ENCODE data around the gene ZNF474. TPM values are rescaled to one million over a fixed set of nuclear protein-coding genes. Genes with fewer than 3 reads are reported as not detected.

ZNF474 gene
- total and polyA plus RNA-seq, 2 of the 4 experiments (the other 2 are of a cell fraction), result 0.24 to 0.54 TPM

DNA sequence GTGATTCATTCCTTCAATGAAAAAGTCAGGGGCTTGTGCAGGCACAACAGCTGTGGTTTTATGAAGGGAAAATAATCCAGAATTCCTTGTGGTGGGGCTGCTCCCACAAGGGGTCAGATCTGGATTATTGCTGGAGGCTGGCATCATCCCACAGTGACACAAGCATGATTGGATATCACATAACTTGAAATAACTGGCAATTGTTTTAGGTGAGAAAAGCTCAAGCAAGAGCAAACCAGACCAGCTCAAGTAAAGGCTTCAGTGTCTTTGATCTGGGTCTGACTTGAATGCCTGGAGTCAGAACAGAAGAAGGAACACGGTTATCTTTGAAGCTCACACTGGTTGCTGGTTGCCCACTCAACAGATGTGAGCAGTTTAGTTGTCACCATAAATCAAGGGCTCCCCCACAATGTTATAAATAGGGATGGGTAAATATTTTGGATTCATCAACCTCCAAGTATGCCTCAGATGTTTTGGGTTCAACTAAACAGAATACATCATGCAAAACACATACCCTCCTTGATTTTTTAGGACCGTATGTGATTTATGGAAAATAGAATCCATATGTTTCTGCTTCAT lies 3.1 kb upstream of the ZNF474 start (continued):
- TF ChIP-seq MXI1 (IDR thresholded peaks at IDR 0.05; ENCODE audit: borderline replicate concordance, low read depth, low read length), result no peak

DNA sequence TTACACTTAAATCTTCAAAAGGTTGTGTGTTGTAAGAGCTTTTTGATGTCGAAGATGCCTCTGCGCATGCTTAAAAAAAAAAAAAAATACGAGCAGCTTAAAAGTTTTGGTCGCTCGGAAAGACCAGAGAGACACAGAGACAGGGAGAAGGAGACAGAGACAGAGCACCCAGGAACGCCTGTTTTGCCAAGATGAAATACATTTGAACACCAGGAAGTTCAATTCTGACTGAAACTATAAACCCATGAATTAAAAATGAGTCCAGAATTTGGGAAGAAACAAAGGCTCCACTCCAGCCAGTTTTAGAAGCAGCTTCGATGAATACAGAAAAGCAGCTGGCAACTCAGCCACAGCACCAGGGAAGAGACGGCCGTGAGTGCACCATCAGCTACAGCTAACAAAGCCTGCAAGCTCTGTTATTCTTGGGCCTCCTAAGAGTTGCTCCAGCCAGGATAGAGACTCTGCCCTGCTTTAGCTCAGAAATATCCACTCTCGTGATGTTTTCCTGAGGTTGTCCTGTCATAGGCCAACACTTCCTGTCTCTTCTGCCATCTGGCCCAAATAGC lies 2.5 kb upstream of the ZNF474 start:
- Histone ChIP-seq H2BK5ac (ENCODE audit: low read depth, low read length, poor library complexity, severe bottlenecking) (peak overlapping the region; percentile 75), H3K36me3 (ENCODE audit: control insufficient read depth, insufficient read depth, low read length) (no peaks in the 10 kb centered on the region), H3K79me1 (ENCODE audit: low read depth in 1 of 2, low read length in 2 of 2) (no peaks in the 10 kb centered on the region), H3K9me3 (ENCODE audit: control insufficient read depth, insufficient read depth, low read length) (no peaks in the 10 kb centered on the region), H3K9me1 (ENCODE audit: insufficient read depth, low read length) (0 out of 2 replicates have a peak, but pooled peaks cover 3% of the 10 kb centered on the region), H4K20me1 (ENCODE audit: insufficient read depth, low read length) (no peaks in the 10 kb centered on the region), H4K5ac (ENCODE audit: low read depth, low read length) (peak overlapping the region; percentile 66), H3K27ac (ENCODE audit: insufficient read depth, low read length) (peak overlapping the region; percentile 81), H2BK15ac (ENCODE audit: low read depth, low read length) (peak overlapping the region; percentile 1; the same call in 1 of the 3 replicates), H3K4me2 (ENCODE audit: low read depth, low read length) (peak overlapping the region; percentile 74), H2AK9ac (replicated peaks; ENCODE audit: low read depth, low read length, poor library complexity) (no peak overlapping the region), H3K56ac (ENCODE audit: extremely low read depth, insufficient read depth, low read length) (peak overlapping the region; percentile 60; the same call in 1 of the 2 replicates), H3K4me1 (ENCODE audit: control insufficient read depth, insufficient read depth, low read length) (peaks cover 17% of the 10 kb centered on the region), H4K8ac (ENCODE audit: low read depth in 2 of 2, low read length in 2 of 2) (peak overlapping the region; percentile 15 to 84; a peak in 3 of 4 replicates), H3K4me3 (ENCODE audit: insufficient read depth, low read depth, low read length) (peak overlapping the region; percentile 12; the same call in 1 of the 2 replicates), H3K23ac (ENCODE audit: low read depth, low read length) (peak overlapping the region; percentile 47; the same call in 1 of the 2 replicates), H2BK20ac (ENCODE audit: low read depth, low read length) (peak overlapping the region; percentile 47), H3K18ac (ENCODE audit: low read depth, low read length) (peak overlapping the region; percentile 48), H3K14ac (replicated peaks; ENCODE audit: low read depth, low read length) (peak overlapping the region; percentile 51), H2AK5ac (ENCODE audit: low read depth, low read length) (peak overlapping the region; percentile 32; the same call in 1 of the 2 replicates), H4K91ac (ENCODE audit: insufficient read depth, low read depth, low read length) (peak overlapping the region; percentile 27; the same call in 1 of the 2 replicates), H3K4ac (ENCODE audit: low read depth, low read length) (peak overlapping the region; percentile 61), H2AFZ (replicated peaks; ENCODE audit: low read length, poor library complexity) (peak overlapping the region; percentile 73), H3K27me3 (ENCODE audit: control insufficient read depth, insufficient read depth, low read length) (no peaks in the 10 kb centered on the region), H3K9ac (ENCODE audit: low read depth, low read length) (peak overlapping the region; percentile 40), H2BK120ac (ENCODE audit: low read depth, low read length) (peak overlapping the region; percentile 76)
- ChIA-PET CTCF (interaction anchor here (0.5 to 1.8 kb wide), 8 partner anchors 9 to 50 kb away, joined by 3 to 10 read pairs (median 4); no protein-coding TSS in a partner anchor), POLR2A (ENCODE audit: unreplicated experiment) (interaction anchor here (0.9 to 1.3 kb wide), 3 partner anchors 12 to 16 kb away, joined by 3 to 8 read pairs (median 4); no protein-coding TSS in a partner anchor)
- no TSS peak for BruUV-seq (replicated peaks)
- 40% methylated on average over 3 of the region's 10 CpGs; no CpG with 5 or more reads in 1 of the 2 experiments for WGBS, 2 experiments (ENCODE audit: extremely low coverage in 2 of 2, insufficient read length in 1 of 2)
- dilution Hi-C loops (cut with HindIII; ENCODE audit: low sequenced_read_pairs, unreplicated experiment) (no loop called here), in situ Hi-C loops (cut with MboI; ENCODE audit: low sequenced_read_pairs) (no loop called here), intact Hi-C loops (cut with micrococcal nuclease) (no loop called here)
- DNase-seq, result peak; percentile 30
- ATAC-seq (ENCODE audit: low read depth), result peak; percentile 55
- TF ChIP-seq SMC3 (IDR thresholded peaks at IDR 0.05; ENCODE audit: low read depth, low read length) (no peak), MAFK (IDR thresholded peaks at IDR 0.05; ENCODE audit: low read depth, low read length) (no peak), RFX5 (IDR thresholded peaks at IDR 0.05; ENCODE audit: low read depth, low read length) (no peak), NFE2L2 (IDR thresholded peaks at IDR 0.05; ENCODE audit: low read depth, low read length) (no peak), MXI1 (IDR thresholded peaks at IDR 0.05; ENCODE audit: borderline replicate concordance, low read depth, low read length) (no peak), FOS (IDR thresholded peaks at IDR 0.05; ENCODE audit: low read depth, low read length) (no peak), POLR2A (IDR thresholded peaks at IDR 0.05; ENCODE audit: low read depth, low read length) (no peak), BHLHE40 (IDR thresholded peaks at IDR 0.05; ENCODE audit: low read depth, low read length) (no peak)
- TF ChIP-seq, protein P1, sequence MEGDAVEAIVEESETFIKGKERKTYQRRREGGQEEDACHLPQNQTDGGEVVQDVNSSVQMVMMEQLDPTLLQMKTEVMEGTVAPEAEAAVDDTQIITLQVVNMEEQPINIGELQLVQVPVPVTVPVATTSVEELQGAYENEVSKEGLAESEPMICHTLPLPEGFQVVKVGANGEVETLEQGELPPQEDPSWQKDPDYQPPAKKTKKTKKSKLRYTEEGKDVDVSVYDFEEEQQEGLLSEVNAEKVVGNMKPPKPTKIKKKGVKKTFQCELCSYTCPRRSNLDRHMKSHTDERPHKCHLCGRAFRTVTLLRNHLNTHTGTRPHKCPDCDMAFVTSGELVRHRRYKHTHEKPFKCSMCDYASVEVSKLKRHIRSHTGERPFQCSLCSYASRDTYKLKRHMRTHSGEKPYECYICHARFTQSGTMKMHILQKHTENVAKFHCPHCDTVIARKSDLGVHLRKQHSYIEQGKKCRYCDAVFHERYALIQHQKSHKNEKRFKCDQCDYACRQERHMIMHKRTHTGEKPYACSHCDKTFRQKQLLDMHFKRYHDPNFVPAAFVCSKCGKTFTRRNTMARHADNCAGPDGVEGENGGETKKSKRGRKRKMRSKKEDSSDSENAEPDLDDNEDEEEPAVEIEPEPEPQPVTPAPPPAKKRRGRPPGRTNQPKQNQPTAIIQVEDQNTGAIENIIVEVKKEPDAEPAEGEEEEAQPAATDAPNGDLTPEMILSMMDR (conservative IDR thresholded peaks at IDR 0.05; ENCODE audit: low read depth, low read length), result no peak
- TF ChIP-seq, protein P2, sequence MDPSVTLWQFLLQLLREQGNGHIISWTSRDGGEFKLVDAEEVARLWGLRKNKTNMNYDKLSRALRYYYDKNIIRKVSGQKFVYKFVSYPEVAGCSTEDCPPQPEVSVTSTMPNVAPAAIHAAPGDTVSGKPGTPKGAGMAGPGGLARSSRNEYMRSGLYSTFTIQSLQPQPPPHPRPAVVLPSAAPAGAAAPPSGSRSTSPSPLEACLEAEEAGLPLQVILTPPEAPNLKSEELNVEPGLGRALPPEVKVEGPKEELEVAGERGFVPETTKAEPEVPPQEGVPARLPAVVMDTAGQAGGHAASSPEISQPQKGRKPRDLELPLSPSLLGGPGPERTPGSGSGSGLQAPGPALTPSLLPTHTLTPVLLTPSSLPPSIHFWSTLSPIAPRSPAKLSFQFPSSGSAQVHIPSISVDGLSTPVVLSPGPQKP (IDR thresholded peaks at IDR 0.05; ENCODE audit: borderline replicate concordance, low read depth, low read length), result no peak
- TF ChIP-seq, protein P3, sequence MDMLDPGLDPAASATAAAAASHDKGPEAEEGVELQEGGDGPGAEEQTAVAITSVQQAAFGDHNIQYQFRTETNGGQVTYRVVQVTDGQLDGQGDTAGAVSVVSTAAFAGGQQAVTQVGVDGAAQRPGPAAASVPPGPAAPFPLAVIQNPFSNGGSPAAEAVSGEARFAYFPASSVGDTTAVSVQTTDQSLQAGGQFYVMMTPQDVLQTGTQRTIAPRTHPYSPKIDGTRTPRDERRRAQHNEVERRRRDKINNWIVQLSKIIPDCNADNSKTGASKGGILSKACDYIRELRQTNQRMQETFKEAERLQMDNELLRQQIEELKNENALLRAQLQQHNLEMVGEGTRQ (IDR thresholded peaks at IDR 0.05; ENCODE audit: low read depth, low read length), result no peak
